HEK293 (cell line): ENCODE data around the gene LEO1.

Experiments used
- CTCF ChIA-PET: fragments of 350-600 bp; formaldehyde crosslinking; extraction: SDS; loops from one replicate; lab custom pipeline; 2021; ENCODE audit warnings: antibody characterized with exemption; lab: Yijun Ruan, JAX
- POLR2A ChIA-PET: fragments of 300-600 bp; formaldehyde crosslinking; extraction: SDS; loops from one replicate; lab custom pipeline; 2020; ENCODE audit warnings: antibody characterized with exemption, inconsistent platforms; lab: Yijun Ruan, JAX
- H3K27ac ChIP-seq: fragments of 200-500 bp; sonication (Bioruptor generic); 2 replicates; pipeline ENCODE4 v1.5.1; 2014; ENCODE audit warnings: low read depth, low read length, control low read depth, inconsistent platforms; ENCODE audit errors: extremely low read depth
- H3K36me3 ChIP-seq, 2 experiments: fragments of 200-500 bp in 1 of 2; sonication (Bioruptor generic) in 1 of 2; 1 replicate in 1 of 2; 2 replicates in 1 of 2; pipeline ENCODE4 v1.5.1; 2014 to 2017; ENCODE audit warnings: inconsistent platforms in 2 of 2, low read length in 2 of 2; ENCODE audit not compliant: control insufficient read depth in 2 of 2, insufficient read depth in 1 of 2
- H3K4me1 ChIP-seq: fragments of 200-500 bp; sonication (Bioruptor generic); 2 replicates; pipeline ENCODE4 v1.5.1; 2014; ENCODE audit warnings: mild to moderate bottlenecking, low read length, inconsistent platforms; ENCODE audit not compliant: control insufficient read depth, insufficient read depth
- H3K4me3 ChIP-seq: 2 replicates; pipeline ENCODE4 v1.5.1; 2011; ENCODE audit warnings: low read depth, mild to moderate bottlenecking, control low read depth, low read length, moderate library complexity
- H3K9me3 ChIP-seq: fragments of 200-500 bp; sonication (Bioruptor generic); 2 replicates; pipeline ENCODE4 v1.5.1; 2014; ENCODE audit warnings: low read depth, low read length, inconsistent platforms; ENCODE audit not compliant: control insufficient read depth, insufficient read depth
- GLI4 ChIP-seq: fragments of 450-650 bp; formaldehyde crosslinking; IDR thresholded peaks from 2 replicates; pipeline ENCODE4 v1.5.1; 2016; ENCODE audit warnings: missing biosample characterization, missing genetic modification characterization
- HOXD13 ChIP-seq: sonication (generic); formaldehyde crosslinking; IDR thresholded peaks from 2 replicates; pipeline ENCODE4 v1.8.0; 2022; ENCODE audit warnings: missing genetic modification reagents, borderline replicate concordance
- KLF17 ChIP-seq: fragments of 450-650 bp; formaldehyde crosslinking; IDR thresholded peaks from 2 replicates; pipeline ENCODE4 v1.5.1; 2016; ENCODE audit warnings: missing biosample characterization, missing genetic modification characterization
- KLF7 ChIP-seq: fragments of 450-650 bp; formaldehyde crosslinking; IDR thresholded peaks from 2 replicates; pipeline ENCODE4 v1.5.1; 2016; ENCODE audit warnings: missing biosample characterization, missing genetic modification characterization, borderline replicate concordance
- PATZ1 ChIP-seq: fragments of 450-650 bp; formaldehyde crosslinking; IDR thresholded peaks from 2 replicates; pipeline ENCODE4 v1.5.1; 2016; ENCODE audit warnings: missing biosample characterization, missing genetic modification characterization
- TSHZ1 ChIP-seq: fragments of 450-650 bp; formaldehyde crosslinking; IDR thresholded peaks from 2 replicates; pipeline ENCODE4 v1.5.1; 2016; ENCODE audit warnings: missing biosample characterization, missing genetic modification characterization, borderline replicate concordance
- ZBTB11 ChIP-seq: fragments of 450-650 bp; formaldehyde crosslinking; conservative IDR thresholded peaks from 2 replicates; pipeline ENCODE4 v1.5.1; 2016; ENCODE audit warnings: low read depth, missing biosample characterization, missing genetic modification characterization
- ZNF112 ChIP-seq: fragments of 450-650 bp; formaldehyde crosslinking; IDR thresholded peaks from 2 replicates; pipeline ENCODE4 v1.5.0; 2017; ENCODE audit warnings: missing biosample characterization, missing genetic modification characterization
- ZNF148 ChIP-seq: fragments of 450-650 bp; formaldehyde crosslinking; IDR thresholded peaks from 2 replicates; pipeline ENCODE4 v1.5.0; 2017; ENCODE audit warnings: missing biosample characterization, missing genetic modification characterization, borderline replicate concordance
- ZNF157 ChIP-seq: fragments of 450-650 bp; formaldehyde crosslinking; IDR thresholded peaks from 2 replicates; pipeline ENCODE4 v1.5.1; 2016; ENCODE audit warnings: missing biosample characterization, missing genetic modification characterization
- ZNF26 ChIP-seq: fragments of 450-650 bp; formaldehyde crosslinking; IDR thresholded peaks from 2 replicates; pipeline ENCODE4 v1.5.1; 2016; ENCODE audit warnings: missing biosample characterization, missing genetic modification characterization
- ZNF274 ChIP-seq, 2 experiments: fragments of 200-500 bp in 1 of 2; fragments of 450-650 bp in 1 of 2; sonication (Bioruptor generic) in 1 of 2; formaldehyde crosslinking in 1 of 2; IDR thresholded peaks; 2 replicates each; pipeline versions ENCODE4 v1.5.1 to v1.6.1; 2014 to 2016; ENCODE audit warnings: borderline replicate concordance in 1 of 2, inconsistent platforms in 1 of 2, low read length in 1 of 2, missing biosample characterization in 1 of 2, missing genetic modification characterization in 1 of 2
- ZNF302 ChIP-seq: fragments of 450-650 bp; formaldehyde crosslinking; IDR thresholded peaks from 2 replicates; pipeline ENCODE4 v1.5.1; 2016; ENCODE audit warnings: missing biosample characterization, missing genetic modification characterization, low read depth
- ZNF366 ChIP-seq: fragments of 450-650 bp; formaldehyde crosslinking; conservative IDR thresholded peaks from 2 replicates; pipeline ENCODE4 v1.5.1; 2016; ENCODE audit warnings: missing biosample characterization, missing genetic modification characterization
- ZNF501 ChIP-seq: fragments of 450-650 bp; formaldehyde crosslinking; IDR thresholded peaks from 2 replicates; pipeline ENCODE4 v1.5.1; 2016; ENCODE audit warnings: missing biosample characterization, missing genetic modification characterization
- ZNF571 ChIP-seq: fragments of 450-650 bp; formaldehyde crosslinking; IDR thresholded peaks from 2 replicates; pipeline ENCODE4 v1.5.0; 2017; ENCODE audit warnings: missing biosample characterization, missing genetic modification characterization
- ZNF623 ChIP-seq: fragments of 450-650 bp; formaldehyde crosslinking; IDR thresholded peaks from 2 replicates; pipeline ENCODE4 v1.5.1; 2016; ENCODE audit warnings: missing biosample characterization, missing genetic modification characterization
- ZNF624 ChIP-seq: fragments of 450-650 bp; formaldehyde crosslinking; IDR thresholded peaks from 2 replicates; pipeline ENCODE4 v1.5.1; 2017; ENCODE audit warnings: missing biosample characterization, missing genetic modification characterization
- ZNF654 ChIP-seq: fragments of 450-650 bp; formaldehyde crosslinking; IDR thresholded peaks from 2 replicates; pipeline ENCODE4 v1.5.1; 2016; ENCODE audit warnings: low read depth, missing biosample characterization, missing genetic modification characterization

Gene LEO1

GRCh38 chr15:51982770-51983103 is 11.2 kb upstream of the LEO1 start:
- ChIA-PET CTCF (no interaction called here), POLR2A (no interaction called here)
- Histone ChIP-seq H3K4me3 (no peak overlapping the region), H3K9me3 (no peaks in the 10 kb centered on the region), H3K36me3 (no peaks in the 10 kb centered on the region), H3K4me1 (peaks cover 2% of the 10 kb centered on the region; the same call in 1 of the 2 replicates), H3K27ac (no peak overlapping the region)
- TF ChIP-seq HOXD13 (no peak), ZNF274 (IDR thresholded peaks at IDR 0.05; ENCODE audit: low read length) (no peak), ZNF274 (tag by site-specific recombination; IDR thresholded peaks at IDR 0.05; ENCODE audit: borderline replicate concordance) (no peak), ZNF157 (tag by site-specific recombination) (no peak), ZNF112 (tag by site-specific recombination) (no peak), ZBTB11 (tag by site-specific recombination) (no peak), KLF7 (tag by site-specific recombination) (no peak), ZNF302 (tag by site-specific recombination) (no peak), ZNF148 (tag by site-specific recombination) (no peak), TSHZ1 (tag by site-specific recombination) (no peak)
- TF ChIP-seq, all 188 proteins: peak for 0

GRCh38 chr15:51982013-51982769 is 10.6 kb upstream of the LEO1 start:
- ChIA-PET POLR2A (interaction anchor here (2.2 kb wide), 1 partner anchor 11 kb away, joined by 6 read pairs; the partner anchor contains the start of gene LEO1), CTCF (interaction anchor here (0.6 to 1.4 kb wide), 4 partner anchors 97 to 1269 kb away, joined by 3 to 5 read pairs (median 3); no protein-coding TSS in a partner anchor)
- Histone ChIP-seq H3K4me1 (peaks cover 2% of the 10 kb centered on the region; the same call in 1 of the 2 replicates), H3K27ac (peak overlapping the region; percentile 35; the same call in 1 of the 2 replicates), H3K36me3 (no peaks in the 10 kb centered on the region), H3K9me3 (no peaks in the 10 kb centered on the region), H3K4me3 (no peak overlapping the region)
- TF ChIP-seq ZNF501 (tag by site-specific recombination) (no peak), ZNF571 (tag by site-specific recombination) (no peak), ZNF624 (tag by site-specific recombination) (no peak), KLF17 (tag by site-specific recombination) (no peak), PATZ1 (tag by site-specific recombination) (no peak), ZNF623 (no peak), ZNF26 (tag by site-specific recombination) (no peak), ZNF654 (tag by site-specific recombination) (peak; percentile 77), ZNF366 (tag by site-specific recombination) (no peak), GLI4 (tag by site-specific recombination) (no peak)
